Epithelial cell of proximal tubule (primary cell): ENCODE measurements around the gene C5orf63. TPM values are rescaled to one million over a fixed set of nuclear protein-coding genes. Genes with fewer than 3 reads are reported as not detected.

Source experiments
- DNase-seq: peaks from one replicate; pipeline ENCODE4 v3.0.0-alpha.2; 2011; ENCODE audit warnings: low read depth
- H3K4me3 ChIP-seq: 2 replicates; pipeline ENCODE4 v1.5.1; 2011; ENCODE audit warnings: low read depth, mild to moderate bottlenecking, low read length
- CTCF ChIP-seq: conservative IDR thresholded peaks from 2 replicates; pipeline ENCODE4 v1.5.1; 2012; ENCODE audit warnings: low read depth, mild to moderate bottlenecking, low read length
- total RNA-seq: library from RNA; depleted of rRNA; stranded (reverse); fragments of >200 nt; gene quantifications from 2 replicates; pipeline ENCODE4 v1.2.3, GENCODE V29; 2015

The C5orf63 gene
- total RNA-seq, 1 donor from 2014 or later, result 4.6 TPM

- no peak overlapping the region for H3K4me3 ChIP-seq
- DNase-seq, result no peak
- no peak for TF ChIP-seq CTCF
Observed at GRCh38 chr5:127085796-127086195, 12.5 kb upstream of the C5orf63 start.

- DNase-seq, result no peak
- H3K4me3 ChIP-seq, result no peak overlapping the region
- TF ChIP-seq CTCF, result no peak
Observed at GRCh38 chr5:127085371-127085770, 12.1 kb upstream of the C5orf63 start.

GRCh38 chr5:127084656-127085055, 11.4 kb upstream of the C5orf63 start:
- no peak for TF ChIP-seq CTCF
- H3K4me3 ChIP-seq, result no peak overlapping the region
- no peak for DNase-seq

GRCh38 chr5:127083711-127084110, 10.4 kb upstream of the C5orf63 start:
- TF ChIP-seq CTCF, result no peak
- H3K4me3 ChIP-seq, result no peak overlapping the region
- no peak for DNase-seq

GRCh38 chr5:127079994-127080491, 6.7 kb upstream of the C5orf63 start:
- TF ChIP-seq CTCF, result no peak
- DNase-seq, result no peak
- H3K4me3 ChIP-seq, result no peak overlapping the region

- no peak overlapping the region for H3K4me3 ChIP-seq
- DNase-seq, result no peak
- no peak for TF ChIP-seq CTCF
Observed at GRCh38 chr5:127077366-127077765, 4.1 kb upstream of the C5orf63 start.

- no peak overlapping the region for H3K4me3 ChIP-seq
- TF ChIP-seq CTCF, result no peak
- DNase-seq, result no peak
Observed at GRCh38 chr5:127076315-127077129, 3.2 kb upstream of the C5orf63 start.
